ENCODE data around the gene GUCA2B. TPM values are rescaled to one million over a fixed set of nuclear protein-coding genes. Genes with fewer than 3 reads are reported as not detected.

The GUCA2B gene
- total RNA-seq, 1 donor from 2014 or later: not detected

- Mint-ChIP-seq H3K4me3 (no peak overlapping the region), H3K27ac (no peak overlapping the region), H3K9me3 (peaks cover 4% of the 10 kb centered on the region), H3K4me1 (no peaks in the 10 kb centered on the region), H3K36me3 (no peaks in the 10 kb centered on the region), H3K27me3 (ENCODE audit: low read depth) (peaks cover 23% of the 10 kb centered on the region)
- no peak for DNase-seq (ENCODE audit: low spot score in 2 of 2, unreplicated experiment in 2 of 2)
- TF ChIP-seq CTCF (IDR thresholded peaks at IDR 0.05; ENCODE audit: unreplicated experiment): no peak
Observed at GRCh38 chr1:42153624-42154023, 414 bp downstream of the GUCA2B start.

GRCh38 chr1:42154685-42155084, 1.5 kb downstream of the GUCA2B start:
- Mint-ChIP-seq H3K27ac (no peak overlapping the region), H3K27me3 (ENCODE audit: low read depth) (peaks cover 21% of the 10 kb centered on the region), H3K4me1 (no peaks in the 10 kb centered on the region), H3K36me3 (no peaks in the 10 kb centered on the region), H3K9me3 (peaks cover 8% of the 10 kb centered on the region), H3K4me3 (no peak overlapping the region)
- DNase-seq (ENCODE audit: low spot score in 2 of 2, unreplicated experiment in 2 of 2): no peak
- TF ChIP-seq CTCF (IDR thresholded peaks at IDR 0.05; ENCODE audit: unreplicated experiment): no peak

GRCh38 chr1:42155362-42155761, 2.2 kb downstream of the GUCA2B start:
- Mint-ChIP-seq H3K36me3 (no peaks in the 10 kb centered on the region), H3K27me3 (ENCODE audit: low read depth) (peaks cover 14% of the 10 kb centered on the region), H3K4me1 (no peaks in the 10 kb centered on the region), H3K9me3 (peaks cover 14% of the 10 kb centered on the region), H3K27ac (no peak overlapping the region), H3K4me3 (no peak overlapping the region)
- DNase-seq (ENCODE audit: low spot score in 2 of 2, unreplicated experiment in 2 of 2): peak in 1 of 2 experiments; percentile 32
- no peak for TF ChIP-seq CTCF (IDR thresholded peaks at IDR 0.05; ENCODE audit: unreplicated experiment)

- Mint-ChIP-seq H3K36me3 (peaks cover 8% of the 10 kb centered on the region), H3K27ac (no peak overlapping the region)
Observed at GRCh38 chr1:42157667-42158066, 4.5 kb downstream of the GUCA2B start.

GRCh38 chr1:42158189-42158588, 5.0 kb downstream of the GUCA2B start:
- no peak overlapping the region for H3K27ac Mint-ChIP-seq
- H3K27me3 Mint-ChIP-seq (ENCODE audit: low read depth): peaks cover 2% of the 10 kb centered on the region
- H3K36me3 Mint-ChIP-seq: peaks cover 8% of the 10 kb centered on the region
- H3K4me1 Mint-ChIP-seq: no peaks in the 10 kb centered on the region
- H3K9me3 Mint-ChIP-seq: peaks cover 30% of the 10 kb centered on the region
- DNase-seq (ENCODE audit: low spot score in 2 of 2, unreplicated experiment in 2 of 2): no peak
- no peak overlapping the region for H3K4me3 Mint-ChIP-seq
- no peak for TF ChIP-seq CTCF (IDR thresholded peaks at IDR 0.05; ENCODE audit: unreplicated experiment)

More at GRCh38 chr1:42157667-42158066, 4.5 kb downstream of the GUCA2B start:
- no peak for TF ChIP-seq CTCF (IDR thresholded peaks at IDR 0.05; ENCODE audit: unreplicated experiment)
- peaks cover 30% of the 10 kb centered on the region for H3K9me3 Mint-ChIP-seq
- no peak overlapping the region for H3K4me3 Mint-ChIP-seq
- peaks cover 2% of the 10 kb centered on the region for H3K27me3 Mint-ChIP-seq (ENCODE audit: low read depth)
- no peaks in the 10 kb centered on the region for H3K4me1 Mint-ChIP-seq
- DNase-seq (ENCODE audit: low spot score in 2 of 2, unreplicated experiment in 2 of 2): no peak

GRCh38 chr1:42162181-42162580, 9.0 kb downstream of the GUCA2B start:
- no peak for DNase-seq (ENCODE audit: low spot score in 2 of 2, unreplicated experiment in 2 of 2)
- no peak overlapping the region for H3K27ac Mint-ChIP-seq
- peaks cover 18% of the 10 kb centered on the region for H3K4me1 Mint-ChIP-seq
- H3K9me3 Mint-ChIP-seq: peaks cover 30% of the 10 kb centered on the region
- no peaks in the 10 kb centered on the region for H3K27me3 Mint-ChIP-seq (ENCODE audit: low read depth)
- H3K4me3 Mint-ChIP-seq: no peak overlapping the region
- H3K36me3 Mint-ChIP-seq: peaks cover 8% of the 10 kb centered on the region
- no peak for TF ChIP-seq CTCF (IDR thresholded peaks at IDR 0.05; ENCODE audit: unreplicated experiment)
